Subcutaneous abdominal adipose tissue (tissue), 5 donors: ENCODE data around the gene XG.
"Not testable (repeated sequence)": the region's sequence is repeated elsewhere in the genome, so short reads cannot be mapped to it uniquely, and the experiment has no call there.

Experiments used
- H3K27ac ChIP-seq: one replicate; pipeline ENCODE4 v1.7.0; 2013; ENCODE audit warnings: low read depth, mild to moderate bottlenecking, inconsistent platforms, low read length, moderate library complexity
- H3K27me3 ChIP-seq, 5 donors: one replicate each; pipeline ENCODE4 v1.7.0; 2013; ENCODE audit warnings: low read length in 5 of 5, inconsistent platforms in 1 of 5; ENCODE audit not compliant: control insufficient read depth in 5 of 5, insufficient read depth in 4 of 5
- H3K36me3 ChIP-seq, 5 donors: one replicate each; pipeline ENCODE4 v1.7.0; 2013; ENCODE audit warnings: low read length in 5 of 5; ENCODE audit not compliant: control insufficient read depth in 5 of 5, insufficient read depth in 5 of 5
- H3K4me1 ChIP-seq, 5 donors: one replicate each; pipeline ENCODE4 v1.7.0; 2013; ENCODE audit warnings: low read length in 5 of 5, mild to moderate bottlenecking in 3 of 5, moderate library complexity in 1 of 5; ENCODE audit not compliant: control insufficient read depth in 5 of 5, insufficient read depth in 5 of 5
- H3K4me3 ChIP-seq, 5 donors: one replicate each; pipeline ENCODE4 v1.7.0; 2013; ENCODE audit warnings: low read length in 5 of 5, low read depth in 1 of 5
- H3K9ac ChIP-seq, 5 donors: one replicate each; pipeline ENCODE4 v1.7.0; 2013; ENCODE audit warnings: low read length in 5 of 5, mild to moderate bottlenecking in 4 of 5, moderate library complexity in 3 of 5
- H3K9me3 ChIP-seq, 5 donors: one replicate each; pipeline ENCODE4 v1.7.0; 2013; ENCODE audit warnings: low read length in 5 of 5; ENCODE audit not compliant: control insufficient read depth in 5 of 5
- donor health status: healthy.
- donor health status: healthy.
- donor health status: healthy.
- donor health status: healthy.
- donor health status: healthy.

XG gene

GRCh38 chrX:2751874-2752300 is at the start of gene XG:
XG (plus strand) TSS chrX:2752040; CDS start chrX:2752275, 235 bp downstream.
- peak within 1 kb of the TSS in 2 of 5 donors; percentile 38 to 53 for H3K4me3 ChIP-seq
- H3K9me3 ChIP-seq, H3K4me1 ChIP-seq, H3K9ac ChIP-seq, H3K27me3 ChIP-seq, H3K27ac ChIP-seq, H3K36me3 ChIP-seq: not testable (repeated sequence)

- Histone ChIP-seq H3K9ac (peak overlapping the region in 1 of 5 donors; percentile 26), H3K4me1 (peaks cover 16 to 70% (median 48%) of the 10 kb centered on the region in 5 donors), H3K27me3 (no peaks in the 10 kb centered on the region), H3K36me3 (peaks cover 0 to 15% (median 11%) of the 10 kb centered on the region in 5 donors), H3K27ac (no peak overlapping the region), H3K9me3 (no peaks in the 10 kb centered on the region), H3K4me3 (no peak overlapping the region)
Observed at GRCh38 chrX:2703991-2704369, 47.9 kb upstream of the XG start.

- H3K27ac ChIP-seq: no peak overlapping the region
- peaks cover 25 to 81% (median 60%) of the 10 kb centered on the region in 5 donors for H3K4me1 ChIP-seq
- H3K36me3 ChIP-seq: peaks cover 0 to 15% (median 6%) of the 10 kb centered on the region in 5 donors
- no peaks in the 10 kb centered on the region for H3K9me3 ChIP-seq
- no peak overlapping the region for H3K4me3 ChIP-seq
- no peaks in the 10 kb centered on the region for H3K27me3 ChIP-seq
- no peak overlapping the region for H3K9ac ChIP-seq
Observed at GRCh38 chrX:2705046-2705832, 46.6 kb upstream of the XG start.

GRCh38 chrX:2707334-2707760 is 44.5 kb upstream of the XG start:
- peak overlapping the region; percentile 69 for H3K27ac ChIP-seq
- H3K36me3 ChIP-seq: peaks cover 0 to 15% (median 6%) of the 10 kb centered on the region in 5 donors
- peak overlapping the region in 2 of 5 donors; percentile 8 to 27 for H3K9ac ChIP-seq
- no peaks in the 10 kb centered on the region for H3K27me3 ChIP-seq
- peaks cover 25 to 78% (median 63%) of the 10 kb centered on the region in 5 donors for H3K4me1 ChIP-seq
- H3K4me3 ChIP-seq: peak overlapping the region in 4 of 5 donors; percentile 1 to 28 (median 20)
- H3K9me3 ChIP-seq: no peaks in the 10 kb centered on the region

GRCh38 chrX:2708021-2708420 is 43.8 kb upstream of the XG start:
- Histone ChIP-seq H3K9me3 (no peaks in the 10 kb centered on the region), H3K9ac (peak overlapping the region in 1 of 5 donors; percentile 27), H3K4me3 (peak overlapping the region in 2 of 5 donors; percentile 1 to 14), H3K27ac (peak overlapping the region; percentile 69), H3K36me3 (peaks cover 2 to 22% (median 12%) of the 10 kb centered on the region in 5 donors), H3K4me1 (peaks cover 25 to 75% (median 63%) of the 10 kb centered on the region in 5 donors), H3K27me3 (no peaks in the 10 kb centered on the region)

- Histone ChIP-seq H3K9ac (no peak overlapping the region), H3K9me3 (no peaks in the 10 kb centered on the region), H3K27ac (peak overlapping the region; percentile 69), H3K4me1 (peaks cover 22 to 73% (median 63%) of the 10 kb centered on the region in 5 donors), H3K36me3 (peaks cover 3 to 28% (median 17%) of the 10 kb centered on the region in 5 donors), H3K4me3 (no peak overlapping the region), H3K27me3 (no peaks in the 10 kb centered on the region)
Observed at GRCh38 chrX:2708592-2709188, 43.1 kb upstream of the XG start.

- H3K4me1 ChIP-seq: peaks cover 17 to 65% (median 54%) of the 10 kb centered on the region in 5 donors
- H3K9ac ChIP-seq: no peak overlapping the region
- no peaks in the 10 kb centered on the region for H3K9me3 ChIP-seq
- H3K27ac ChIP-seq: peak overlapping the region; percentile 73
- H3K4me3 ChIP-seq: peak overlapping the region in 3 of 5 donors; percentile 22 to 50 (median 47)
- H3K27me3 ChIP-seq: no peaks in the 10 kb centered on the region
- peaks cover 3 to 29% (median 20%) of the 10 kb centered on the region in 5 donors for H3K36me3 ChIP-seq
Observed at GRCh38 chrX:2709556-2709955, 42.3 kb upstream of the XG start.

GRCh38 chrX:2710041-2710840 is 41.6 kb upstream of the XG start:
- no peaks in the 10 kb centered on the region for H3K9me3 ChIP-seq
- H3K4me1 ChIP-seq: peaks cover 15 to 59% (median 47%) of the 10 kb centered on the region in 5 donors
- H3K36me3 ChIP-seq: peaks cover 3 to 36% (median 27%) of the 10 kb centered on the region in 5 donors
- peak overlapping the region in 4 of 5 donors; percentile 22 to 50 (median 36) for H3K4me3 ChIP-seq
- no peaks in the 10 kb centered on the region for H3K27me3 ChIP-seq
- peak overlapping the region; percentile 73 for H3K27ac ChIP-seq
- H3K9ac ChIP-seq: peak overlapping the region in 2 of 5 donors; percentile 17 to 40

GRCh38 chrX:2711441-2711840 is 40.4 kb upstream of the XG start:
- H3K4me1 ChIP-seq: peaks cover 13 to 50% (median 41%) of the 10 kb centered on the region in 5 donors
- no peak overlapping the region for H3K4me3 ChIP-seq
- H3K9ac ChIP-seq: no peak overlapping the region
- H3K27me3 ChIP-seq: no peaks in the 10 kb centered on the region
- H3K9me3 ChIP-seq: no peaks in the 10 kb centered on the region
- H3K36me3 ChIP-seq: peaks cover 3 to 44% (median 35%) of the 10 kb centered on the region in 5 donors
- H3K27ac ChIP-seq: no peak overlapping the region
